Erythroblast (primary cell): Measurements from ENCODE around the gene PRKAG3.
A peak's percentile ranks its signal among the peaks of the same experiment; 100 is the strongest.

Experiments
- DNase-seq, 2 experiments: peaks; one replicate each; lab custom pipeline; 2025; lab: John Stamatoyannopoulos, UW
- GATA1 ChIP-seq: IDR thresholded peaks from 2 replicates; pipeline ENCODE4 v1.6.1; 2011; ENCODE audit warnings: low read depth, mild to moderate bottlenecking, control low read depth, low read length, moderate library complexity
- POLR2A ChIP-seq: IDR thresholded peaks from 2 replicates; pipeline ENCODE4 v1.6.1; 2011; ENCODE audit warnings: mild to moderate bottlenecking, low read length

Gene PRKAG3

GRCh38 chr2:218831378-218831990 lies at the start of gene PRKAG3:
PRKAG3 (minus strand) TSS chr2:218831803.
- DNase-seq, result no peak
- TF ChIP-seq GATA1 (no peak), POLR2A (no peak)

GRCh38 chr2:218880859-218881594 lies 49.4 kb upstream of the PRKAG3 start:
- no peak for TF ChIP-seq POLR2A
- TF ChIP-seq GATA1, result no peak
- no peak for DNase-seq

- TF ChIP-seq GATA1 (no peak), POLR2A (no peak)
- no peak for DNase-seq
These were observed 48.7 kb upstream of the PRKAG3 start, which contains the start of gene WNT10A for GRCh38 chr2:218880102-218880858. WNT10A (plus strand) TSS chr2:218880852; CDS start chr2:218880996, 144 bp downstream.

DNA sequence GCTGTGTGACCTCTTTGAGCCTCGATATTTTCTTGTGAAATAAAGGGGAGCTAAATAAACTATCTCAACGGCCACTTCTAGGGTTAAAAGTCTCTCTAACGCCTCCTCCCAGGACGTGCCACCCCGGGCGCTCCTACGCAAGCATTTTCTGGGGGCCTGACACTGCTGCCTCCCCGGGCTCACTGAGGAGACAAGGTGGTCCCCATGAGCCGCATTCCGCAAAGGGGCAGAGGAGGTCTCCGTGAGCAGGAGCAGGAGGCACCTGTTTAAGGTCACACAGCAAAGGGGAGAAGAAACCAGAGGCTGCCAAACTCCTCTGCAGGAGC lies 48.1 kb upstream of the PRKAG3 start:
- no peak for TF ChIP-seq GATA1
- TF ChIP-seq POLR2A, result no peak
- no peak for DNase-seq

DNA sequence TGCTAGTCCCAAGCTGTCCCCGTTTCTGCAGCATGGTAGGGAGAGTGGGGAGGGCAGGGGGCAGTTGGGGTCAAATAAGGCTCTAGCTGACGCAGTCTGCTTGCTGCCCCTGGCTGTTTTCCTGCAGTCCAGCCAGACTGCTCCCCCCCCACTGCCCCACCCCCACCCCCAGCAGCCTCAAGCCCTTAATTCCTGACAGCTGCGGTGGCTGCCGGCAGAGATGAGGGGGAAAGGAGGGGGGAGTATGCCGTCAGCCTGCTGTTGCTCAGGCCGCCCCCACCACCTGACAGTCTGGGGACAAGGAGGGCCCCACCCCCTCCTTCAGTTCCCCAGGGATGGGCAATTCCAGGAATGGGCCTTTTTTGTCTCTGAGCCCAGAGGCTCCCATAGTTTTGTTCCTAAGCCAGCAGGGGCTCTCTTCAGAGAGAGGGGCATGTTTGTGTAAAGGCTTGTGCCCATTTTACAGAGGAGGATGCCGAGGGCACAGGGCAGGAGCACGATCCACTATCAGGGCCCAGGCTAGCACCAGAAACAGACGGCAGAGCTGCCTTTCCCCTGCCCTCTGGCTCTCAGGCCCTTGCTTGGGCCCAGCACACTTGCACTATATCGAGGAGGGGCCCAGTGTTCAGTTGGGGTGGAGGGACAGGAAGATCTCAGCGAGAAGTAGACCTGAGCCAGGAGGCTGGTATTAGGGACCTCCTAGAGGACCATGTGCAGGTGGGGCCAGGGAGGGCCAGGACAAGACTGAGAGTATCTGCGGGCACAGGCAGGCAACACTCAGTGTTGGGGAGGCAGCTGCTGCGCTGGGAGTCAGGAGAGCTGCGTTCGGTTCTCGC lies 47.5 kb upstream of the PRKAG3 start:
- no peak for TF ChIP-seq GATA1
- DNase-seq, result no peak

DNA sequence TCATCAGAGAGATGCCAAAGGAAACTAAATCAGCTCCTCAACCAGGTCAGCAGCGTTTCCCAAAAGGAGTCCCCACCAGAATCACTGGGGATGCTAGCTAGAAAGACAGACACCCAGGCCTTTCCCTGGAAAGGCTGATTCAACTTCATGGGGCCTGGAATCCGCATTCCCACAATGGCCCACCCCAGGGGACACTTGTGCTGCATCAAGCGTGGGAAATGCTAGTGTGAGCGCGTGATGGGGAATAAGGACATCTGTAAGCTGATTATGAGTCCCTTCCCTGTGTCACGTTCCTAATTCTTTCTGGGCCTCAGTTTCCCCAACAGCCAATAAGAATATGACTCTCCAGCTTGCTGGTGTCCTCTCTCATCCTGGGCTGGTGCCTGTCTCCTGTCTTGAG lies 46.9 kb upstream of the PRKAG3 start:
- no peak for DNase-seq
- TF ChIP-seq GATA1, result no peak
- no peak for TF ChIP-seq POLR2A

DNA sequence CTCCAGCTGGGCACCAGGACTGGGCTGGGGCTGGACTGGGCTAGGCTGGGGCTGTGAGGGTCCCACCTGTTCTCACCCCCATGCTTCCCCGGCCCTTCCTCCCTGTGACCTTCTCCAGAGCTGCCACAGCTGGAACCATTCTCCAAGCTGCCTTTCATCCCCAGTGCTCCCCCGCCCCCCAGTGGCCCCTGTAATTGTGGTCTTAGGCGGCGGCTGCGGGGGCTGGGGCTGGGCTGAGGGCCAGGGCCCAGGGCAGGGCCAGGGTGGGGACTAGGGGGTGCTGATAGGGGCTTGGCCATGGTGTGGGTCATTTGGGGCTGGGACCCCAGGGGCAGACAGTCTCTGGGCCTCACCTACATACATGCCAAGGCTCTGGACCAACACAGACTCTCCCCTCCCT lies 46.3 kb upstream of the PRKAG3 start:
- no peak for DNase-seq
- TF ChIP-seq POLR2A (no peak), GATA1 (no peak)

- no peak for DNase-seq
These were observed 45.7 kb upstream of the PRKAG3 start for GRCh38 chr2:218877331-218877730.

GRCh38 chr2:218876562-218877219 lies 45.1 kb upstream of the PRKAG3 start:
- TF ChIP-seq GATA1 (no peak), POLR2A (no peak)
- peak; percentile 60 to 73 for DNase-seq

More at GRCh38 chr2:218877331-218877730, 45.7 kb upstream of the PRKAG3 start:
- TF ChIP-seq GATA1, result no peak
- no peak for TF ChIP-seq POLR2A

DNA sequence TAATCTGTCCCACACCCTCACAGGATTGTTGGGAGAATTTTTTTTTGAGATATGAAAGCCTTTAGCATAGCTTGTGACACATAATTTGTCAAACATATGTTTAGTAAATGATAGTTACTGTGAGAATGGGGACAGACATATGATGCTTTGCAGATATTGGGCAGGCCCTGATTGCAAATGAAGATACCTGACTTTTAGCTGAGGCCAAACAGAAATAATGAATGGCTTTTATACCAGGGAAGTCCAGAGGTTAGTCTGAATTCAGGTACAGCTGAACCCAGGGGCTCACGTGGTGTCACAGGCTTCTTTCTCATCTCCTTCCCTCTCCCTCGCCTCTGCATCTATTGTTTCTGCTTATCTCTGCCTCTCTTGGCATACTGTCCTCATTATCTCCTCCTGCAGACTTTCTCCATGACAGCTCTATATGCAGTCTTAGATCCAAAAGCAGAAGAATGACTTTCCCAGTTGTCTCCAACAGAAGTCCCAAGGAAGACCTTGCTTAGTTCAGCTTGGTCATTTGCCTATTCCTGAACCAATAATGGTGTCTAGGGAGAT lies 44.2 kb upstream of the PRKAG3 start:
- TF ChIP-seq GATA1 (no peak), POLR2A (no peak)

DNA sequence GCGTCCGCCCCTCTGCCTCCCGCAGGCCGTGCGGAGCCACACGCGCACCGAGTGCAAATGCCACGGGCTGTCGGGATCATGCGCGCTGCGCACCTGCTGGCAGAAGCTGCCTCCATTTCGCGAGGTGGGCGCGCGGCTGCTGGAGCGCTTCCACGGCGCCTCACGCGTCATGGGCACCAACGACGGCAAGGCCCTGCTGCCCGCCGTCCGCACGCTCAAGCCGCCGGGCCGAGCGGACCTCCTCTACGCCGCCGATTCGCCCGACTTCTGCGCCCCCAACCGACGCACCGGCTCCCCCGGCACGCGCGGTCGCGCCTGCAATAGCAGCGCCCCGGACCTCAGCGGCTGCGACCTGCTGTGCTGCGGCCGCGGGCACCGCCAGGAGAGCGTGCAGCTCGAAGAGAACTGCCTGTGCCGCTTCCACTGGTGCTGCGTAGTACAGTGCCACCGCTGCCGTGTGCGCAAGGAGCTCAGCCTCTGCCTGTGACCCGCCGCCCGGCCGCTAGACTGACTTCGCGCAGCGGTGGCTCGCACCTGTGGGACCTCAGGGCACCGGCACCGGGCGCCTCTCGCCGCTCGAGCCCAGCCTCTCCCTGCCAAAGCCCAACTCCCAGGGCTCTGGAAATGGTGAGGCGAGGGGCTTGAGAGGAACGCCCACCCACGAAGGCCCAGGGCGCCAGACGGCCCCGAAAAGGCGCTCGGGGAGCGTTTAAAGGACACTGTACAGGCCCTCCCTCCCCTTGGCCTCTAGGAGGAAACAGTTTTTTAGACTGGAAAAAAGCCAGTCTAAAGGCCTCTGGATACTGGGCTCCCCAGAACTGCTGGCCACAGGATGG lies 42.0 kb upstream of the PRKAG3 start:
- DNase-seq, result no peak
- TF ChIP-seq POLR2A, result no peak
- TF ChIP-seq GATA1, result no peak

More for the DNA sequence above, 44.2 kb upstream of the PRKAG3 start:
- peak; percentile 17 to 74 for DNase-seq
